DND-41 (cell line): ENCODE results near the gene ARHGAP20.

Experiments
- ATAC-seq: fragments of 200-7000 bp; cut with Tn5 transposase; 3 replicates; pipeline ENCODE4 v1.9.1; 2021; ENCODE audit warnings: low read depth; ENCODE audit not compliant: insufficient read depth
- DNase-seq: peaks from one replicate; pipeline ENCODE4 v3.0.0-alpha.2; 2020
- H2AFZ ChIP-seq: 2 replicates; pipeline ENCODE4 v1.6.0; 2012; ENCODE audit warnings: low read depth, low read length
- H3K27ac ChIP-seq: 2 replicates; pipeline ENCODE4 v1.5.1; 2012; ENCODE audit warnings: low read length, inconsistent platforms
- H3K27me3 ChIP-seq: fragments of 200-600 bp; sonication (generic); 2 replicates; pipeline ENCODE4 v1.6.0; 2012; ENCODE audit warnings: low read length, mild to moderate bottlenecking, inconsistent platforms; ENCODE audit not compliant: insufficient read depth, poor library complexity
- H3K36me3 ChIP-seq: 2 replicates; pipeline ENCODE4 v1.5.1; 2012; ENCODE audit warnings: low read length, inconsistent platforms; ENCODE audit not compliant: insufficient read depth
- H3K4me1 ChIP-seq: 2 replicates; pipeline ENCODE4 v1.5.1; 2012; ENCODE audit warnings: mild to moderate bottlenecking, low read length; ENCODE audit not compliant: insufficient read depth
- H3K4me2 ChIP-seq: 2 replicates; pipeline ENCODE4 v1.6.0; 2012; ENCODE audit warnings: mild to moderate bottlenecking, moderate library complexity, low read length, inconsistent platforms; ENCODE audit not compliant: insufficient read depth
- H3K4me3 ChIP-seq, 2 experiments: fragments of 200-600 bp in 1 of 2; shearing (Covaris generic) in 1 of 2; 2 replicates each; pipeline ENCODE4 v1.5.1; 2012 to 2016; ENCODE audit warnings: inconsistent platforms in 2 of 2, low read length in 2 of 2, mild to moderate bottlenecking in 2 of 2, low read depth in 1 of 2, moderate library complexity in 1 of 2
- H3K79me2 ChIP-seq: 2 replicates; pipeline ENCODE4 v1.6.0; 2012; ENCODE audit warnings: low read length, inconsistent platforms; ENCODE audit not compliant: insufficient read depth
- H3K9ac ChIP-seq: 2 replicates; pipeline ENCODE4 v1.6.0; 2012; ENCODE audit warnings: low read depth, mild to moderate bottlenecking, inconsistent platforms, low read length, moderate library complexity
- H3K9me3 ChIP-seq: 2 replicates; pipeline ENCODE4 v1.5.1; 2012; ENCODE audit warnings: low read length, moderate library complexity, mild to moderate bottlenecking, inconsistent platforms; ENCODE audit not compliant: insufficient read depth, severe bottlenecking
- H4K20me1 ChIP-seq: 2 replicates; pipeline ENCODE4 v1.6.0; 2012; ENCODE audit warnings: low read length; ENCODE audit not compliant: insufficient read depth
- EZH2 ChIP-seq: IDR thresholded peaks from 3 replicates; pipeline ENCODE4 v1.6.1; 2012; ENCODE audit warnings: borderline replicate concordance, low read depth, mild to moderate bottlenecking, moderate library complexity, low read length, inconsistent platforms; ENCODE audit not compliant: severe bottlenecking
- TF ChIP-seq, protein P1 (sequence below): IDR thresholded peaks from 2 replicates; pipeline ENCODE4 v1.5.1; 2012; ENCODE audit warnings: borderline replicate concordance, low read length, moderate library complexity, mild to moderate bottlenecking; ENCODE audit not compliant: poor library complexity, severe bottlenecking; ENCODE audit errors: extremely low read depth

Gene ARHGAP20

GRCh38 chr11:110759972-110760381 is 47.7 kb upstream of the ARHGAP20 start:
- Histone ChIP-seq H2AFZ (no peak overlapping the region), H3K27me3 (no peaks in the 10 kb centered on the region), H3K79me2 (no peaks in the 10 kb centered on the region), H3K36me3 (no peaks in the 10 kb centered on the region), H3K4me1 (no peaks in the 10 kb centered on the region), H3K27ac (no peak overlapping the region), H4K20me1 (no peaks in the 10 kb centered on the region), H3K4me2 (no peak overlapping the region), H3K9ac (no peak overlapping the region), H3K4me3 (no peak overlapping the region), H3K9me3 (no peaks in the 10 kb centered on the region)
- TF ChIP-seq, protein P1, sequence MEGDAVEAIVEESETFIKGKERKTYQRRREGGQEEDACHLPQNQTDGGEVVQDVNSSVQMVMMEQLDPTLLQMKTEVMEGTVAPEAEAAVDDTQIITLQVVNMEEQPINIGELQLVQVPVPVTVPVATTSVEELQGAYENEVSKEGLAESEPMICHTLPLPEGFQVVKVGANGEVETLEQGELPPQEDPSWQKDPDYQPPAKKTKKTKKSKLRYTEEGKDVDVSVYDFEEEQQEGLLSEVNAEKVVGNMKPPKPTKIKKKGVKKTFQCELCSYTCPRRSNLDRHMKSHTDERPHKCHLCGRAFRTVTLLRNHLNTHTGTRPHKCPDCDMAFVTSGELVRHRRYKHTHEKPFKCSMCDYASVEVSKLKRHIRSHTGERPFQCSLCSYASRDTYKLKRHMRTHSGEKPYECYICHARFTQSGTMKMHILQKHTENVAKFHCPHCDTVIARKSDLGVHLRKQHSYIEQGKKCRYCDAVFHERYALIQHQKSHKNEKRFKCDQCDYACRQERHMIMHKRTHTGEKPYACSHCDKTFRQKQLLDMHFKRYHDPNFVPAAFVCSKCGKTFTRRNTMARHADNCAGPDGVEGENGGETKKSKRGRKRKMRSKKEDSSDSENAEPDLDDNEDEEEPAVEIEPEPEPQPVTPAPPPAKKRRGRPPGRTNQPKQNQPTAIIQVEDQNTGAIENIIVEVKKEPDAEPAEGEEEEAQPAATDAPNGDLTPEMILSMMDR, result no peak
- ATAC-seq, result no peak
- DNase-seq, result no peak

DNA sequence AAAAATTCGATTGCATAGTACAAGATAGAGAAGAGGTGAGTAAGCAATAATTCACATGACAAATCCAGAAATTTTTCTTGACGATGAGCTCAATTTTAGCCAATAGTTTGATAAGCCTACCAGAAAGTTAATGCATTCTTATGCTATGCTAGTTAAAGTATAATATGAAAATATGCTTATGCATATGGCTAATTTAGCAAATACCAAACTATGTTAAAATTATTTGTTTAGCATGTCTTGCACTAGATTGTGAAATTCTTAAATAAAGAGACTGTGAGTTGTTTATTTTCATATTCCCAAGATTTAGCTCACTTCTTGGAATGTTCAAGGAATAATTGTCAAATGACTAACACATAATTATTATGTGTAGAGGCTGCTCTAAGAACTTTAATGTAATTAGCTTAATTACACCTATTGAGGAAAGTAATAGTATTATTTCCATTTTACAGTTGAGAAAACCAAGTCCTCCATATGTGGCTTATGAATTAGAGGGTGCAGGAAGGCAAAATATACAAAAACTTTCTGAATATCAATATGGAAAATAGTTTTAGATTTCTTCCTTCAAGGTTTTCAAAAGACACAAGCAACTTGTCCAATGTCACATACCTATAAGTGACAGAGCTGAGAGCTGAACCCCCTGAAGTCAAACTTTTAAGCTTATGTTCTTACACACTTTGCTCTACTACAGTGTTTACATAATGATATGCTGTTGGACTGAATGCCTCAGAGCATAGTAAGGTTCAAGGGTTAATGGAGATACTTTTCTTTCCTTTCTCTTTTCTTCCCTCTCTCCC is 45.9 kb upstream of the ARHGAP20 start:
- H3K27ac ChIP-seq, result no peak overlapping the region
- H3K4me2 ChIP-seq, result no peak overlapping the region
- TF ChIP-seq, protein P1, result no peak
- TF ChIP-seq EZH2, result no peak
- no peaks in the 10 kb centered on the region for H3K9me3 ChIP-seq
- no peaks in the 10 kb centered on the region for H3K27me3 ChIP-seq
- no peaks in the 10 kb centered on the region for H4K20me1 ChIP-seq
- H3K9ac ChIP-seq, result no peak overlapping the region
- H2AFZ ChIP-seq, result no peak overlapping the region
- H3K36me3 ChIP-seq, result no peaks in the 10 kb centered on the region
- H3K4me1 ChIP-seq, result no peaks in the 10 kb centered on the region
- H3K79me2 ChIP-seq, result no peaks in the 10 kb centered on the region
- no peak overlapping the region for H3K4me3 ChIP-seq
- DNase-seq (no peak), ATAC-seq (no peak)

GRCh38 chr11:110757066-110757465 is 44.8 kb upstream of the ARHGAP20 start:
- DNase-seq (no peak), ATAC-seq (no peak)
- H3K4me2 ChIP-seq, result no peak overlapping the region
- no peaks in the 10 kb centered on the region for H3K36me3 ChIP-seq
- H3K79me2 ChIP-seq, result no peaks in the 10 kb centered on the region
- H3K4me3 ChIP-seq, result no peak overlapping the region
- H3K9ac ChIP-seq, result no peak overlapping the region
- no peaks in the 10 kb centered on the region for H4K20me1 ChIP-seq
- TF ChIP-seq, protein P1, result no peak
- no peak overlapping the region for H3K27ac ChIP-seq
- H3K4me1 ChIP-seq, result no peaks in the 10 kb centered on the region
- no peaks in the 10 kb centered on the region for H3K27me3 ChIP-seq
- H3K9me3 ChIP-seq, result peaks cover 2% of the 10 kb centered on the region
- no peak overlapping the region for H2AFZ ChIP-seq
